Activated CD4-positive, CD25-positive, alpha-beta regulatory T cell treated with anti-CD3 and anti-CD28 coated beads, Interleukin-2, amount 50 U/mL, for 24 hours (primary cell): ENCODE results near the gene GPR146.
A peak's percentile ranks its signal among the peaks of the same experiment; 100 is the strongest.

ENCODE experiments used
- ATAC-seq, 2 donors: fragments of 150-1000 bp; cut with Tn5 transposase; one replicate each; pipeline ENCODE4 v1.10.0; 2021; ENCODE audit warnings: mild to moderate bottlenecking in 1 of 2, moderate library complexity in 1 of 2

The GPR146 gene

DNA sequence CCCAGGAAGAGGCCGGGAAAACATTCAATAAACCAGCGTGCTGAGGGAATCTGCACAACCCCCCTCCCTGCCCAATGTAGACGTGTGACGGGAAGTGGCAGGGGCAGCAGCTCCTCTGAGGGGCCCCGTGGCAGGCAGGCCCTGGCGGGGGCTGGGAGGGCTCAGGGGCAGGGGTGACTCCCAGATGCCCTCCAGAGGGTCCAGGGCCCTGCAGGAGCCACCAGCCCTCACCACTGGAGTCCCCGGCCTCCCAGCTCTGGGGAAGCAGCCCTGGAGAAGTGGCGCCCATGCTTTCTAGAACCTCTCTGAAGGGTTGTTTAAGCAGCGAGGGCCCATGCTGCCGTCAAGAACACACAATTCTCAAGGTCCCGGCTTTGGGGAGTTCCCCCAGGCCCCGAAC lies 35.2 kb downstream of the GPR146 start:
- ATAC-seq: no peak

DNA sequence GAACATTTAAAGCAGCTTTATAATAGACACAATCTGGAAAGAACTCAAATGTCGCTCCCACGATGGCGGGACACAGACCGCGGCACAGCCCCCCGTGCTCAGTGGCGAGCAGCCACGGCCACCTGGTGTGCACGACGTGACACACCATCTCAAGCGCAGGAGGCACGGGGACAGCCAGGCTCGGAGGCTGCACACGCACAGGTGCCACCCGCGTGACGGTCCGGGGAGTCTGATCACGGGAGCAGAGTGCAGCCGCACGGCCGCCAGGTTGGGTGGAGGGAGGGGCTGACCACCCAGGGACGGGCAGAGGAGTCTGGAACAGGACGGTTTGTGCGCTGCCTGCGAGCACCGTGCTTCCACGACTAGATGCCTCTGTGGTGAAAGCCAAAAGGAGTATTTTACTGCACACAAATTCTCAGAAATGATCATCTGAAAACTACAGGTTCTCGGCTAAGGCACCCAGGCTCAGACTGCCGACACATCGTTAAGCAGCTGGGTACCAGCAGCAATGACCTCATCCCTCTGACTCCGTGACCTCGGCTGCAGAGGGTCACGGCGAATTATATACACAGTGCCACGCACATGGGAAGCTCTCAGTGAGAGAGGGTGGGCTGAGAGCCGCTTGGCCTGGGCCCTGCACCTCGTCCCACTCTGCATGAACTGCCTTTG lies 36.0 kb downstream of the GPR146 start:
- no peak for ATAC-seq

DNA sequence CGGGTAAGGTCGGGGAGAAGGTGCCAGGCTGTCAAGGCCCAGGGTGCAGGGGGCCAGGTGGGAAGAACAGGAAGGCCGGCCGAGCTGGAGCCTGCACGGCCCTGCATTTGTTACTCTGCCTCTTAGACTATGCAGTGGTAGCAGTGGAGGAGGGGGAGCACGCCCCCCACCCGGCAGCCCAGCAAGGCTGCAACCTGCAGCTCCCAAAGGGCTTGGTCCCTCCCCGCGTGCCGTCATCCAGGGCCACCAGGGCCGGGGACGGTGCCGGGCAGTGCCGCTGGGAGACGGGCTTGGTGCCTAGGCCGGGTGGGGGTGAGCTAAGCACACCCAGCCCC lies 36.5 kb downstream of the GPR146 start:
- no peak for ATAC-seq

DNA sequence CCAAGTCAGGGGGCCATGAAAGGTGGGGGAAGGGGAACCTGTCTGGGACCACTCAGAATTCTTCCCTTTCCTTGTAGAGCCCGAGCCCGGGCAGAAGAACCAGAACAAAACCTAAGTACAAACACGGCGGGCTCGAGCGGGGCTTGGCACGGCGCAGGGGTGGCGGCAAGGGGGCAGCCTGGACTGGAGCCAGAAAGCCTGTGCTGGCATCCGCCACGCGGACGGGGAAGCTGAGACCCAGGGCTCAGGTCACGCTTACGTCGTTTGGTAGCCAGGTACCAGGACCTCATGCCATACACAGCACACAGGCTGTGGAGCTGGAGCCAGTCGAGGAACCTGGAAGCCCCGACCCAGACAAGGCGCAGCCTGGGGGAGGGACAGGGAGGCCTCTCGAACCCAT lies 37.0 kb downstream of the GPR146 start:
- ATAC-seq: no peak

DNA sequence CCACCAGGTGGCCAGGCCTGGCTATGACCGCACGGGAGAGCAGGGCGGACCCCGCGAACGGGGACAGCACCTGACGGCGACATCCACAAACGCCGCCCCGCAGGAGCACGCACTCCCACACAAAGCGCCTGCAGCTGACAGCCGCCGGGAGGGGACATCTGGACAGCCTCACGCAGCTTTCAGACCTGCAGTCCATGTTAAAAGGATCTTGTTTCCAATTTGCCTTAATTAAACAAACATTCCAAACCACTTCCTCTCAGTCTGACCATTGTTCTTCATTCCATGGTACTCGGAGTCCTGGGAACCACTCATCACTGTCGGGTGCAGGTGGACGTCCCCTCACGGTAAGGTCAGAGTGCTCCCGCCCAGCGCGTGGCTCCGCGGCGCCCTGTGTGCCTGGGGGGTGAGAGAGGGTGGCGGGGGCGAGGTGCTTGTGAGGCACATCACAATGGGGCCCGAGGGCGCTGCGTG lies 37.6 kb downstream of the GPR146 start:
- ATAC-seq: no peak

DNA sequence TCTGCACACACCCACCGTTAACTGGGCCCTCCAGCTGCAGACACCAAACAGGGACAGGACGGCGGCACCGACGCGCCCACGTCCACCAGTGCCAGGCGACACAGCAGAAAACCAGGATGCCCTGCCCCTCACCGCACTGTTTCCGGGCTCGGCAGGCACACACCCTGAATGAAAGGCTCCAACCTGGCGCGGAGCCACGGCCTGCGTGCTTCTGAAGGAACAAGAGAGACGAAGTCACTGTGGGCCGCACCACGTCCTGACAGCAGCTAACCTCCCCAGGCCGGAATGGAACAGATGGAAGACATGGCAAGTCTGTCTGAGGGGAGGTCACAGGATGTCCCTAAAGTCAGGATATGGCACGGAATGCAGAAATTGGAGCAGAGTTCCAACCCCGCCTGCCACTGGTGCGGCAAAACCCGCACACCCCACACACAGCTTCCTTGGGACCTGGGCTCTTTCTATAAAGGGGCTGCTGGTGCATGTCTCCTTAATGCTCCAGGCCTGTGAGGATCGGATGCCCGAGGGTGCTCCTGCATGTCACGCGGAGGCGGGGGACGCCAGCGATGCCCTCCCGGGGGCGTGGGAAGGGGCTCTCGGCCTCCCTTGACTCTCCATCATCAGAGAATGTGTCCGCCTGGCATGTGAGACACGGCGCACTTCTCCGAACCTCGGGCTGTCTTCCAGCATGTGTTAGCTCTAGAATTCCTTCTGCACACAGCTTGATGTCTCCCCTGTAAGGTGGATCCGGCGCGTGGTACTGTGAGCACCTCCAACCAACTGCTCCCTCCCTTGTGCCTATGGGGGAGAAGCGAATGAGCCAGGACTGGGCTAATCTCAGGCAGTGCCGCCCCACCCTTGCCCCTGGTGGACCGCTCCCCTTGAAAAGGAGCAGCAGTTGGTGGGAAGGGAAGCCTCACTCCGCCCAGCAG lies 39.6 kb downstream of the GPR146 start:
- no peak for ATAC-seq

DNA sequence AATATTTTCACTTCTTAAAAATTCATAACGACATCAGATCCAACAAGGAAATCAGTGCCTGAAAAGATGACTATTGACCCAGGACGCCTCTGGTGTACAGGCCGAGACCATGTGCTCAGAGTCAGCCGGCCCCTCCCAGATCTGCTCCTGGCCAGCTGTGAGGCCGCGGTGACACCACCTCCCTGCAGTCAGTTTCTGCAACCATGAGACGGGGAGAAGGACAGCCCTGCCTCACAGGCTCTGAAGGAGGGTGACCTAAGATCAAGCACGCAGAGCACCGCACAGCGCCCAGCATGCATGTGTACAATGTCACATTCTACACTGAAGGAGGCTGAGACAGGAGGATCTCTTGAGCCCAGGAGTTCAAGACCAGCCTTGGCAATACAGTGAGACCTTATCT lies 40.9 kb downstream of the GPR146 start:
- no peak for ATAC-seq

DNA sequence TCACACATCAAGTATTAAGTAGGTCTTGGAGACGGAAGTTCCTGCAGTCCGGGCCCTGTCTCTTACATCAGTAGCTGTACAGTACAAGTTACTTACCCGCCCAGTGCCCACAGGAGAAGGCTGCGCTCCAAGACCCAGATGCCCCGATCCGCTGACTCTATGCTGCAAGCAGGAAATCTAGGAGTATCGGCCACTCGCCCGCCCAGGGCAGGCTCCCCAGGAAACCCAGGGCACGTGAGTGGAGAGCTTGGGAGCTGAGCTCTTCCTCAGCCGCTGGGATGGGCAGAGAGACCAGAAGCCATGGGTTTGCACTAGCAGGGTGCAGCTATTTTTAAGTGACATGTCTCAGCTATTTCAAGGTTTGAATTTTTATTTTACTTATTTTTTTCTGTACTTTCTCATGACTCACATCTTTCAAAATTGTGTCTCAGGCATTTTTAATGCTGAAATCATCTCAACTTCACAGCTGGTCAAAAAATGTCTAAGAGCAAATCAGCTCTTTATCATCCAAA lies 41.6 kb downstream of the GPR146 start:
- ATAC-seq: no peak

DNA sequence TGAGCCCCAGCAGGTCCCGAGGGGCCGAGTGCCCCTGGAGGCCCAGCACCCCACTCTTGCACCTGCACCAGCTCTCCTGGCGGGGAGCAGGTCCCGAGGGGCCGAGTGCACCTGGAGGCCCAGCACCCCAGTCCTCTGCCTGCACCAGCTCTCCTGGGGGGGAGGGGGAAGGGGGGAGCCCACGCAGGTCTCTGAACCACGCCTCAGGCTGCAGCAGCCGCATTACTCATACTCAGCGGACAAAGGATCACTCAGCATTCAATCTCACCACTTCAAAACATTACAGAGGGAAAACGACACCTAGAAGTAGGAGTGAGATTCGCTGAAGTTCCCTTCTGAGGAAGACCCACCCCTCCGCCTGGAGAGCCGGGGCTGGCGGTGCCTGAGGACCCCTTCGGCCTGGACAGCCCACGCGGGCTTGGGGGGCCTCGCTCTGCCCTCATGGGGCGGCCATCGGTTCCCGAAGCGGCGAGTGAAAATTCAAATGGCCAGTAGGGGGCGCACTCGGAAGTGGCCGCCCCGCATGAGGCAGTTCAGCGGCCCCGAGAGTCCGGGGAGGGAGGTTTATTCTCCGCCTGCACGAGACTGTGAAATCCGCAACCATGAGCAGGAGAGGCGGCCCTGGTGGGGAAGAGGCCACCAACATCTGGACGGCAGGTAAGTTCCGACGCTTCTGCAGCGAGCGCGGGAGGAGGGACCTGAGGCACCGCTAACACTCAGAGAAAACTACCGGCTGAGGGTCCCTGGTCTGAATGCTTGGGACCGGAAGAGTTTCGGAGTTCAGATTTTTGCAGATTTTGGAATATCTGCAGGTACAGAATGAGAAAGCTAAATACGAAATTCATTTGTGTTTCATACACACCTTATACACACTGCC lies 42.5 kb downstream of the GPR146 start:
- peak; percentile 71 to 78 for ATAC-seq

DNA sequence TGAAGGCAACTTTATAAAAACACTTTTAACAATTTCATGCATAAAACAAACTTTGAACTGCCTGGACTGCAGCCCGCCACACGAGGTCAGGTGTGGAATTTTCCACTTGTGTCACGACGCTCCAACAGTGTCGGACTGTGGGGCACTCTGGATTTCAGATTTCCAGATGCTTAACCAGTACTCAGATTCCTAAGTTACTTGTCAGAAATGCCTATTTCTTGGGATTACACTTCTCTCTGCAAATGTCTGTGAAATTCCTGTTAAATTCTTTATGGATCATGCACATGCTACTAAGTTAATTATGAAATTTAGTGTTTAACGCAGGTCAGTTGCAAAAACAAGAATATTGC lies 43.1 kb downstream of the GPR146 start:
- ATAC-seq: no peak

DNA sequence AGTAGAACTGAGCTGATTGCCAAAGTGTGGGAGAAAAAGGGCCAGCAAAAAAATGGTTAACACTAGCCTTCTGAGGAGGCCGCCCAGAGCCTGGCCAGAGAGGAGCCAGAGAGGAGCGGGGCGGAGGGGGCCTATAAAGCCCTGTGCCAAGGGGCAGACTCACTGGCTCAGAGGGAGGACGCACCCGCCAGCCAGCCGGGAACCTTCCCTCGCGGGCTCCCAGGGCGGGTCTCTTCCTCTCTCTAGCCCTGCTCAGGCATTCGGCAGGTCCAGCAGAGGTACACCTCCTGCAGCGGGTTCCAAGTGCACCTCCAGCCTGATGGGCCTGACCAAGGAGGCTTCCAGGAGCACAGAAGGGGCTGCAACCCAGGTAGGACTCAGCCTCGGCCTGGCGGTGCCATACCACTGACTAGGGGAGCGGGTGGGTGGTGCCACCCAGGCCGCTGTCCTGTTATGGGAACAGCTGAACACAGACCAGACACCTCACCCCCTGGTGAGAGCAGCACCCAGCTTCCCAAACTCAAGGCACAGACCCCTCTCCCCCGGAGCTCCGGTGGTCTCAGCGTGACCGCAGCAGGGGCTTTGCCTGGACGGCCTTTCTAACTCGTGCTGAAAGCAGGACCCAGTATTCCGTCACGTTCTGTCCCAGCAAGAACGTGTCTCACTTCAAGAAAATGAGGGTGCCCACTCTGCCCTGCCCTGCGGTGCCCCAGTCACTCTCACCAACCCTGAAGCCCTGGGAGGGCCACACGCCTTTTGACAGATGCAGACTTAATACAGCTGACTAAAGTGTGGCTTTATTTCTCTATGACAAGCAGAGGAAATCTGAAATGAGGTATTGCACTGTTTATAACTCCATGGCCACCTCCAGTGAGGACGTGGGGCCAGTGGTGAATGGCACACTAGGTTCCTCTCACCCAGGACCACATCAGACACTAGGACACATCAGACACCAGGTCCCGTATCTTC lies 43.9 kb downstream of the GPR146 start, which contains the start of gene GPER1:
Gene GPER1 (plus strand): TSS at position 162 of the 969 bp plus-strand sequence. CDS start 3,616 bp downstream, outside the sequence.
- ATAC-seq: no peak

DNA sequence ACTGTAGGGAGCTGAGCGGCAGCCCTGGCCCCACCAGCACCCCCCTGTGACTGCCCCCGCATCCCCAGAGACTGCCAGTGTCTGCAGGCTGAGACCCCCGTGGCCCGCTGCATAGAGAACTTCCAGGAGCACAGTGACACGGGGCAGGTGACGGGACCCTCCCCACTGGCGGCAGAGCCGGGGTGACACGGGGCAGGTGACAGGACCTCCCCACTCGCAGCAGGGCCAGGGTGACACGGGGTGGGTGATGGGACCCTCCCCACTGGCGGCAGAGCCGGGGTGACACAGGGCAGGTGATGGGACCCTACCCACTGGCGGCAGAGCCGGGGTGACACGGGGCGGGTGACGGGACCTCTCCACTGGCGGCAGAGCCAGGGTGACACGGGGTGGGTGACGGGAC lies 45.9 kb downstream of the GPR146 start:
- no peak for ATAC-seq

DNA sequence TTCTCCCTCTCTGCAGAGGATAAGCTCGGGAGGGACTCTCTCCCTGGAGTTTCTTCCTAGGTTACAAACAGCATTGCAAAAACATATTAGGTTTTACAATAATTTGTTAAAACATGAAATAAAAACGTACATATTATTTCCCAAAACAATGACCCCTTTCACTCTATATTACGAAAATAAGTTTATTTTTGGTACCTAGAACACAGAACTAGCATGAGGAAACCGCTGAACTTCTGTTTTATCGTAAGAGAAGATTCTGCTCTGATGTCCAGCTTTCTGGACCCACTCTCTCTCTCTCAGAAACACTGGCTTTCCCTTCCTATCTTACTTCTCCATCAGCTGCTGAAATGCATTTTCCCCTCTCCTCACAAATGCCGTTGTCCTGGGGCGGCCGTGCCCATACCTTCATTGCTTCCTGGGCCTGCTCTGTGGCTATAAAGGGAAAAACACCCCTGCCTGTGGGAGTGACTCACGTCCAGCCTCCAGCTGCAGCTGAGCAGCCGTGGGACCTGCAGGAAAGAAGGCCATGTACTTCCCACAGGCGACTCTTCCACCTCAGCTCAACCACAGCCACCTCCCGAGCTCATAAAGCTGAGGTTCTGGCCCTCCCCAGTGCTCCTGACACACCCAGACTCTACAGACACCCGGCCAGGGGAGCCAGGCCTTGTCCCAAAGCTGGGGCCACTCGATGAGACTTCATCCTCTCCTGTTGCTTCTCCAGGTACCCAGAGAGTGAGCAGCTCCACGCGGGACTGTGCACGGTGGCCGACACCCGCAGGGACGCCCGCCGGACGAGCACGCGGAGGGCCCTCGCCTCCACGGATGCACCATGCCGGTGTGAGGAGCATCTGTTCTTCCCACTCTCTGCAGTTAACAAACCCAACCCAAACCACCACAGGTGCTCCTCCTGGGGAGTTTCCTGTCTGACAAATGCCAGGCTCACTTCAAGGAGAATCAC lies 46.6 kb downstream of the GPR146 start:
- ATAC-seq: no peak

DNA sequence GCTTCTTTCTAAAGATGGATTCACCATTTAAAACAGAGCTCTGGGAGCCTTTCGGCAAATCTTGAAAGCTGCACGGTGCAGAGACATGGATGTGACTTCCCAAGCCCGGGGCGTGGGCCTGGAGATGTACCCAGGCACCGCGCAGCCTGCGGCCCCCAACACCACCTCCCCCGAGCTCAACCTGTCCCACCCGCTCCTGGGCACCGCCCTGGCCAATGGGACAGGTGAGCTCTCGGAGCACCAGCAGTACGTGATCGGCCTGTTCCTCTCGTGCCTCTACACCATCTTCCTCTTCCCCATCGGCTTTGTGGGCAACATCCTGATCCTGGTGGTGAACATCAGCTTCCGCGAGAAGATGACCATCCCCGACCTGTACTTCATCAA lies 47.3 kb downstream of the GPR146 start:
- no peak for ATAC-seq

DNA sequence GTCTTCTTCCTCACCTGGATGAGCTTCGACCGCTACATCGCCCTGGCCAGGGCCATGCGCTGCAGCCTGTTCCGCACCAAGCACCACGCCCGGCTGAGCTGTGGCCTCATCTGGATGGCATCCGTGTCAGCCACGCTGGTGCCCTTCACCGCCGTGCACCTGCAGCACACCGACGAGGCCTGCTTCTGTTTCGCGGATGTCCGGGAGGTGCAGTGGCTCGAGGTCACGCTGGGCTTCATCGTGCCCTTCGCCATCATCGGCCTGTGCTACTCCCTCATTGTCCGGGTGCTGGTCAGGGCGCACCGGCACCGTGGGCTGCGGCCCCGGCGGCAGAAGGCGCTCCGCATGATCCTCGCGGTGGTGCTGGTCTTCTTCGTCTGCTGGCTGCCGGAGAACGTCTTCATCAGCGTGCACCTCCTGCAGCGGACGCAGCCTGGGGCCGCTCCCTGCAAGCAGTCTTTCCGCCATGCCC lies 47.9 kb downstream of the GPR146 start:
- ATAC-seq: no peak

DNA sequence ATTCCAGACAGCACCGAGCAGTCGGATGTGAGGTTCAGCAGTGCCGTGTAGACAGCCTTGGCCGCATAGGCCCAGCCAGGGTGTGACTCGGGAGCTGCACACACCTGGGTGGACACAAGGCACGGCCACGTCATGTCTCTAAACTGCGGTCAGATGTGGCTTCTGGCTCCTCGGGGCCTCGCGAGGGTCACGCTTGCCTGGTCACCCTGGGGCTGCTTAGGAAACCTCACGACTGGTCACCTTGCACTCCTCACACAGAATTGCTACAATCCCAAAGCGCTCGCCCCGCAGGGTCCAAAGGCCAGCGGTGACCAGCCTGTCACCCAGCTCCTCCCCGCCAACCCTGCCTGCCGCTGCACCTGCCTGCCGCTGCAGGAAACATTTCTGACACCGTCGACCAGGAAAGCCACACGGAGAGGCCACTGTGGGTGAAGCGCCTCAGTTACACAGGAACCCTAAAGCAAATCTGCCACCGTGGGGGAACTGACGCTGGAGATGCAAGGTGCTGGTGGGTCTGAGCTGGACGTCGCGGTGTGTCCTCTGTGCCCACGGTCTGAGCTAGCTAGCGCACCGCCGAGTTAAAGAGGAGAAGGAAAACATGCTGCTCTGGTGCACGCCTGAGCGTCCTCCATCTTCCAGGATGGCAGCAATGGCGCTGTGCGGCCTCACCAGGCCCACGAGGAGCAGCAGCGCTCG lies 48.6 kb downstream of the GPR146 start:
- no peak for ATAC-seq

DNA sequence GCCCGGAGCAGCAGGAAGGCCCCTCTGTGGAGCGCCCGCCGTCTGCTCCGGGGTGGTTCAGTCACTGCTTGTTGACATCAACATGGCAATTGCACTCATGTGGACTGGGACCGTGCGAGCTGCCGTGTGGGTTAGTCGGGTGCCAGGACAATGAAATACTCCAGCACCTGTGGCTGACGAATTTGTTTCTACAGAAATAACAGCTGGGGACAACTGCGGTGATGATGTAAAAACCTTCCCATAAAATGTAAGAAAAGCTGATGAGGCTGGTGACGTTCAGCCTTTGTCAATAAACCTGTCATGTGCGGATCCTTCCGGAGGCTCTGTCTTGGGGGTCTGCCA lies 49.1 kb downstream of the GPR146 start:
- no peak for ATAC-seq

DNA sequence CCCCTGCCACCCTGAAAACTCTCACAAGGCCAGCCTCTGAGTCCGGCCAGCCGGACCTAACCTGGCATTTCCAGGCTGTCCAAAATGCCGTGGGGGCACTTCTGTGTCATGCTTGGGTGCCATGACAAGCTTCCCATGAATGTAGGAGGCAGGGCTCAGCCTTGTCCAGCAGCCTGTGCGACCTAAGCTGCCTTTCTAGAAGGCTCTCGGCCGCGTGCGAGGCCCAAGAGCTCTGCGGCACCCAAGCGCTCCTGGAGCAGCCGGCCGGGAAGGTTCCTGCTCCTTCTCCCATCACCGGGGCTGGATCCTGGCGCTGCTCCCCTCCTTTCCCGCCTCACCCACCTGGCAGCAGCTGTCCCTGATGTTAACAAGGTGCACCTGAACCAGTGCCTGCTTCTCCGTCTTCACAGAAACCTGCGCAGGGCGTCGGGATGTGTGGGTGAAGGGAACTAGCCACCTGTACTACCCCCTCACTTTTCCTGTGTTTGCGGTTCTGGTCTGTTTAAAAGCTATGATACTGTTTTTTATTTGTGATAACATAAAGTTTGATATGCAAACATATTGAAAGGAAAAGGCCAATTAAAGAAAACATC lies 49.7 kb downstream of the GPR146 start:
- no peak for ATAC-seq

DNA sequence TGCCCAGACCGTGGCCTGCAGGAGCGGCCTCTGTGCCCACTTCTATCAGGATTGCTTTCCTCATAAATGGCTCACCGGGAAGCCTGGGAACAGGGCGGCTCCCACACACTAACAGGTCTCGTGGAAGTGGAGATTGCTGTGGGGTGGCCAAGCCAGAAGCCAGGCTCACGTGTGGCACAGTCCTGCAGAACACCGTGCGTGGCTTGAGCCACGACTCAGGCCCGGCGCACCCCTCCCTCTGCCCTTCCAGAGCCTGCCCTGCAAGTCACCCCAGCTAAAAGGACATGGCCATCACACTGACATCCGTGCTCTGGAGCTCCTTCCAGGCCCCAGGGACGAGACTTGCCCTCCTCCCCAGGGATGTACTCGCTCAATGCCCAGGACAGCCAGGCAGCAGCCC lies 50.5 kb downstream of the GPR146 start:
- ATAC-seq: no peak
